Neuron (in vitro differentiated cells): Measurements from ENCODE around the gene ERP44.
"Not testable (repeated sequence)": the region's sequence is repeated elsewhere in the genome, so short reads cannot be mapped to it uniquely, and the experiment has no call there.

Experiments
- H2AFZ ChIP-seq: one replicate; pipeline ENCODE4 v1.6.1; 2013; ENCODE audit warnings: low read depth, mild to moderate bottlenecking, inconsistent platforms, low read length, moderate library complexity
- H3K27me3 ChIP-seq: one replicate; pipeline ENCODE4 v1.6.1; 2013; ENCODE audit warnings: low read length; ENCODE audit not compliant: insufficient read depth
- H3K36me3 ChIP-seq: one replicate; pipeline ENCODE4 v1.6.1; 2013; ENCODE audit warnings: low read length; ENCODE audit not compliant: insufficient read depth
- H3K4me1 ChIP-seq: one replicate; pipeline ENCODE4 v1.6.1; 2013; ENCODE audit warnings: low read length; ENCODE audit not compliant: insufficient read depth
- H3K4me3 ChIP-seq: 2 replicates; pipeline ENCODE4 v1.5.1; 2013; ENCODE audit warnings: mild to moderate bottlenecking, low read length, moderate library complexity
- H3K9me3 ChIP-seq: one replicate; pipeline ENCODE4 v1.6.1; 2013; ENCODE audit warnings: low read length

Gene ERP44

DNA sequence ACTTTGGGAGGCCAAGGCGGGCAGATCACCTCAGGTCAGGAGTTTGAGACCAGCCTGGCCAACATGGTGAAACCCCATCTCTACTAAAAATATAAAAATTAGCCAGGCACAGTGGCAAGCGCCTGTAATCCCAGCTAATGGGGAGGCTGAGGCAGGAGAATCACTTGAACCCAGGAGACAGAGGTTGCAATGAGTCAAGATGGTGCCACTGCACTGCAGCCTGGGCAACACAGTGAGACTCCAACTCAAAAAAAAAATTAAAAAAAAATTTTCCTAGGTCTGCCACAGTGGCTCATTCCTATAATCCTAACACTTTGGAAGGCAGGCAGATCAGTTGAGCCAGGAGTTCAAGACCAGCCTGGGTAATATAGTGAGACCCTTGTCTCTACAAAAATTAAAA is 4.4 kb downstream of the ERP44 start:
- not testable (repeated sequence) for H2AFZ ChIP-seq, H3K36me3 ChIP-seq, H3K27me3 ChIP-seq, H3K4me3 ChIP-seq, H3K9me3 ChIP-seq
- H3K4me1 ChIP-seq = peaks cover 22% of the 10 kb centered on the region

- H2AFZ ChIP-seq = no peak overlapping the region
- H3K36me3 ChIP-seq = no peaks in the 10 kb centered on the region
- no peak overlapping the region for H3K4me3 ChIP-seq
- no peaks in the 10 kb centered on the region for H3K27me3 ChIP-seq
- no peaks in the 10 kb centered on the region for H3K9me3 ChIP-seq
- H3K4me1 ChIP-seq = peaks cover 10% of the 10 kb centered on the region
These were observed 6.7 kb downstream of the ERP44 start for GRCh38 chr9:100092066-100092465.

DNA sequence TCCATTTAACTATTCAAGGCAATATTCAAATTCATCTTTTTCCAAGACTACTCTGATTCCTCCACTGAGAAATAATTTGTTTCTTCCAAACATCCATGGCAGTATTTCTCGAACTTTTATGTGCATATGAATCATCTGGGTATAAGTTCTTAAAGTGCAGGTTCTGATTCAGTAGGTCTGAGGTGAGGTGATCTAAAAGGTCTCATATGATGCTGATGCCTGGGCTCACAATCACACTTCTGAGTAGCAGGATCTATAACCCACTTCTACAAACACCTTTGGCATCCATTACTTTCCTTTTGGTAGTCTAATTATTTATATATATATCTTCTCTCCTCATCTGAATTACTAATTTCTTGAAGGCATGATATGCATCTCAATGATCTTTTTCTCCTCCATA is 7.2 kb downstream of the ERP44 start:
- no peaks in the 10 kb centered on the region for H3K36me3 ChIP-seq
- H2AFZ ChIP-seq = no peak overlapping the region
- peaks cover 6% of the 10 kb centered on the region for H3K4me1 ChIP-seq
- H3K27me3 ChIP-seq = no peaks in the 10 kb centered on the region
- H3K9me3 ChIP-seq = no peaks in the 10 kb centered on the region
- H3K4me3 ChIP-seq = no peak overlapping the region

- Histone ChIP-seq H3K9me3 (no peaks in the 10 kb centered on the region), H3K27me3 (no peaks in the 10 kb centered on the region), H3K36me3 (no peaks in the 10 kb centered on the region), H2AFZ (no peak overlapping the region), H3K4me3 (no peak overlapping the region), H3K4me1 (no peaks in the 10 kb centered on the region)
These were observed 7.9 kb downstream of the ERP44 start for GRCh38 chr9:100090880-100091279.

- Histone ChIP-seq H3K9me3 (no peaks in the 10 kb centered on the region), H3K36me3 (no peaks in the 10 kb centered on the region), H3K4me1 (peaks cover 8% of the 10 kb centered on the region), H3K4me3 (no peak overlapping the region), H3K27me3 (no peaks in the 10 kb centered on the region), H2AFZ (no peak overlapping the region)
These were observed 10.6 kb downstream of the ERP44 start for GRCh38 chr9:100088202-100088601.

GRCh38 chr9:100087218-100087617 is 11.6 kb downstream of the ERP44 start:
- Histone ChIP-seq H3K36me3 (no peaks in the 10 kb centered on the region), H3K27me3 (no peaks in the 10 kb centered on the region), H3K4me3 (no peak overlapping the region), H3K9me3 (no peaks in the 10 kb centered on the region), H2AFZ (no peak overlapping the region), H3K4me1 (peaks cover 8% of the 10 kb centered on the region)

DNA sequence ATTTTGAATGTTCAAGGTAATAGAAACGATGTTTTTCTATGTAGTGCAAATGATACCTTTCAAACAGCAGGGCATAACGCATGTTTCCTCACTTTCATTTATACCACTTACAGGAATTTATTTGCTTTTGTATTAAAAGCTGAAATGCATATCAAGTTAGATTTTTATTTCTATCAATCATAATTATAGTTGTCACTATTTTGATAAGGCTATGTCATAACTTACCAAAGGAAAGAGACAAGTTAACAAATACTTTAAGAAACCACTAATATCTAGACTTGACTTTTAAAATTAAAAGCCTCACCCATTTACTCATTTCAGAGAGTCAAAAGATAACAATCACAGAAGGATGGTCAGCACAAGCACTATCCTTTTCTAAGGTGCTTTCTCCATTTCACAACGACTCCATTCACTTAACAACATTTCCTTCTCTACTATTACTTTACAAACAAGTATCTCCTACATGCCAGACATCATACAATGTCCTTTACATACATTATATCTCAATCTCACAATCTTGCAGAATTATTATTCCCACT is 12.6 kb downstream of the ERP44 start:
- H2AFZ ChIP-seq = no peak overlapping the region
- H3K4me3 ChIP-seq = no peak overlapping the region
- H3K9me3 ChIP-seq = no peaks in the 10 kb centered on the region
- no peaks in the 10 kb centered on the region for H3K27me3 ChIP-seq
- H3K36me3 ChIP-seq = no peaks in the 10 kb centered on the region
- peaks cover 8% of the 10 kb centered on the region for H3K4me1 ChIP-seq

DNA sequence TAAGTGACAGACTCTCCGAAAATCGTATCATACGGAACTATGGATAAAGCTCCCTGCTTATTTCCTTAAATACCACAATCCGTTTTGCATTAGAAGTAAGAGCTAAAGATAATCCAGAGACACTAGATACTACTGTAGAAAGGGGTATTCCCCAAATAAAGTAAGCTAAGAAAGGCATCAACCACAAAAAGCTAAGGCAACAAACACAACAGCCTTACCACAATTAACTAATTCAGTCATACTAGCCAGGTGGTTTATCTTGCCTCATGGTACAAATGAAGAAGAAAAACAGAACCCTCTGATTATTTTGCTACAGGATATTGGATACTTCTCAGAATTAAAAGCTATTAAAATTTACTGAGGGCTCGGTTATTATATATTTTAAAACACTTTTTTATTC is 14.1 kb downstream of the ERP44 start:
- Histone ChIP-seq H3K27me3 (no peaks in the 10 kb centered on the region), H2AFZ (no peak overlapping the region), H3K9me3 (no peaks in the 10 kb centered on the region)

DNA sequence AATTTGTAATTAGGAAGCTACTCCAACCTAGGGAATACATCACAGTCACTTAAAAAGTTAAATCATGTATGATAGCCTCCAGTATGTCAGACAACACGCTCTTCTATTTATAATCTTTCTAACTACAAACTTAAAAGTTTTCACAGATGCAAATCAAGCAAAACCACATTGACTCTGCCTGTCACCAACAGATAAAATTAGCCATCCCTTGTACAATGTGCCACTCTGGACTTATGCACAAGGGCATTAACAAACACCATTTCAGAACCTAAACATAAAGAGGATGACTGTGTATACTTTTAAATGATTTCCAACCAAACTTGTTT is 14.7 kb downstream of the ERP44 start:
- Histone ChIP-seq H3K4me3 (no peak overlapping the region), H3K27me3 (no peaks in the 10 kb centered on the region), H3K4me1 (peaks cover 8% of the 10 kb centered on the region), H2AFZ (no peak overlapping the region), H3K9me3 (no peaks in the 10 kb centered on the region), H3K36me3 (no peaks in the 10 kb centered on the region)

More for the DNA sequence above, 14.1 kb downstream of the ERP44 start:
- peaks cover 8% of the 10 kb centered on the region for H3K4me1 ChIP-seq
- H3K4me3 ChIP-seq = no peak overlapping the region
- H3K36me3 ChIP-seq = no peaks in the 10 kb centered on the region

DNA sequence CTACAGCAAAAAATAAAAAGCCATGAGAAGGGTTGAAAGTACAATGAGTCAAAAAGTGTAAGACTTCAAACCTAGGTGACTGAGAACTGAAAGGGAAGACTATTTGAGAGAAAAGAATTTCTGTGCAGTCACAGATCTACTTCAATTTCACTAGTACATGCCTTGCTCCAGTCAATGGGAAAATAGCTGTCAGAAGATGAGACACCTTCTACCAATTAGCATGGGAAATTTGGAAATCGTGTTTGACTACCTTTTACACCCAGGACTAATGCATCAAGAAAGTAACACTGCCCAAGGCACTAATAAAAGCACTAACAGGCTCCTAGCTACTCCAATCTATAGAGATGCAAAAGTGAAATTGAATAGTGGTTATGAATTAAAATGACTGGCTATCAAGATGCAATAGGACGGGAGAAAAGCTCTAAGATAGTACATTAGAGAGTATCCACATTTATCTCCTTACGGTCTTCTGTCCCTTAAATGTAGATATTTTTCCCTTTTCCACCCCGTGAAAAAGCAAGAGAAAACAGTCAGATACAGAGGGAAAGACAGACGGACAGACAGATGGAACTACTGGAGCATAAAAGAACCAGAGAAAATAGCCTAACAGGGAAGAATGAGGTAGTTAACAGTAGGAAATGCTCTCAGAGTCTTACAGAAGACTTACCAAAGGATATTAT is 15.2 kb downstream of the ERP44 start:
- Histone ChIP-seq H3K27me3 (no peaks in the 10 kb centered on the region), H3K4me3 (no peak overlapping the region), H3K36me3 (no peaks in the 10 kb centered on the region), H3K4me1 (peaks cover 8% of the 10 kb centered on the region), H3K9me3 (no peaks in the 10 kb centered on the region), H2AFZ (no peak overlapping the region)

DNA sequence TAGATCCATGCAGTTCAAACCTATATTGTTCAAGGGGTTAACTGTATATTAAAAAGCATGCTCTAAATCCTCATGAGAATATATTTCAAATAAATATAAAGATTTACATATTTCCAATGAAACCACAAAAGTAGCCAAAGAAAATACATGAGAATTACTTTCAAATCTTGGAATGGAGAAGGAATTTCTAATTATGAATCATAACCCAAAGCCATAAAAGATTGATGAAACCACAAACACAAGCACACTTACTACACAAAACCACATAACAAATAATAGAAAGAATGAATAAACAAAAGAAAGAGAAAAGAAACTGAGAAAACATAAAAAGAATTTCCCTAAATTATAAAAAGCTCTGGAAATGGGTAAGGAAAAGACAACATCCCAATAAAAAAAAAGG is 16.0 kb downstream of the ERP44 start:
- no peak overlapping the region for H3K4me3 ChIP-seq
- H3K36me3 ChIP-seq = no peaks in the 10 kb centered on the region
- H3K9me3 ChIP-seq = no peaks in the 10 kb centered on the region
- H3K4me1 ChIP-seq = peaks cover 8% of the 10 kb centered on the region
- H3K27me3 ChIP-seq = no peaks in the 10 kb centered on the region
- H2AFZ ChIP-seq = no peak overlapping the region

- H3K36me3 ChIP-seq, H2AFZ ChIP-seq, H3K9me3 ChIP-seq, H3K4me1 ChIP-seq, H3K4me3 ChIP-seq, H3K27me3 ChIP-seq: not testable (repeated sequence)
These were observed 22.5 kb downstream of the ERP44 start for GRCh38 chr9:100076256-100076655.

DNA sequence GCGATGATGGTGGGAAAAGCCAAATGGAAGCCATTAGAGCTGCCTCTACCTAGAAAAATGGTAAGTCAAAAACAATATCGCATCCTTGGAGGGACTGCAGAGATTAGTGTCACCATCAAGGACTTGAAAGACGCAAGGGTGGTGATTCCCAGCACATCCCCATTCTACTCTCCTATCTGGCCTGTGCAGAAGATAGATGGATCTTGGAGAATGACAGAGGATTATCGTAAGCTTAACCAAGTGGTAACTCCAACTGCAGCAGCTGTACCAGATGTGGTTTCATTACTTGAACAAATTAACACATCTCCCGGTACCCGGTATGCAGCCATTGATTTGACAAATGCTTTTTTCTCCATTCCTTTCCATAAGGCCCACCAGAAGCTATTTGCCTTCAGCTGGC is 23.8 kb downstream of the ERP44 start:
- Histone ChIP-seq H3K27me3 (no peaks in the 10 kb centered on the region), H3K4me1 (no peaks in the 10 kb centered on the region), H3K9me3 (no peaks in the 10 kb centered on the region), H3K4me3 (no peak overlapping the region), H3K36me3 (no peaks in the 10 kb centered on the region), H2AFZ (no peak overlapping the region)

DNA sequence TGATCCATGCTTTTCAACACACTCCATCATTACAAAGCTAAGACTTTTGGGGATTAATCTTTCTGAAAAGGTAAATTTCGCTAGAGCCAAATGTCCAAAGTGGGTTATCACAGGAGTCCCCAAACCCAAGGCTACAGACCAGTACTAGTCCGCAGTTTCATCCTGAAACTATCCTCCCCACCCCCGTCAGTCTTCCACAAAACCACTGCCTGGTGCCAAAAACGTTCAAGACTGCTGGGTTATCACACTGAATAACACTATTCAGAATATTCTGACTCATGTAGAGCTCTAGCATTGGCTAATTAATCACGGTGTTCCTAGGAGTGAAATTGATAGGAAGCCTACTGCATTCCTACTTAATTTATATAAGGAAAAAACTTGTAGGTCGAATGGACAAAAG is 24.7 kb downstream of the ERP44 start:
- H3K9me3 ChIP-seq = no peaks in the 10 kb centered on the region
- no peak overlapping the region for H2AFZ ChIP-seq
- no peaks in the 10 kb centered on the region for H3K36me3 ChIP-seq
- H3K27me3 ChIP-seq = no peaks in the 10 kb centered on the region
- no peaks in the 10 kb centered on the region for H3K4me1 ChIP-seq
- no peak overlapping the region for H3K4me3 ChIP-seq
